Adrenal gland (tissue), 5 donors: ENCODE results near the gene TPCN1.

Experiments
- CTCF ChIP-seq, 6 experiments: fragments of 450-650 bp in 4 of 6; fragments of 200-600 bp in 2 of 6; sonication (generic) in 1 of 6; IDR thresholded peaks; 1 replicate in 5 of 6; 2 replicates in 1 of 6; pipeline versions ENCODE4 v1.5.1 to v1.8.0; 2016 to 2021; ENCODE audit warnings: antibody characterized with exemption in 6 of 6, mild to moderate bottlenecking in 2 of 6, moderate library complexity in 1 of 6
- POLR2A ChIP-seq, 2 donors: fragments of 450-650 bp; IDR thresholded peaks; one replicate each; pipeline ENCODE4 v1.6.1; 2017; ENCODE audit warnings: antibody characterized with exemption in 2 of 2, mild to moderate bottlenecking in 2 of 2, moderate library complexity in 1 of 2
- donor health status: DM: no; HTN: no; CAD: no.

GRCh38 chr12:113346353-113346752 lies 125.1 kb downstream of the TPCN1 start:
- no peak for TF ChIP-seq CTCF (IDR thresholded peaks at IDR 0.05)
- no peak for TF ChIP-seq POLR2A (IDR thresholded peaks at IDR 0.05)
